Muscle of back (tissue), 11 donors: Measurements from ENCODE around the gene JADE3. TPM values are rescaled to one million over a fixed set of nuclear protein-coding genes. Genes with fewer than 3 reads are reported as not detected.
"Not testable (repeated sequence)": the region's sequence is repeated elsewhere in the genome, so short reads cannot be mapped to it uniquely, and the experiment has no call there.

Source experiments
- DNase-seq, 3 donors: peaks; one replicate each; pipeline versions ENCODE4 v3.0.0 to v3.0.0-alpha.2; 2013
- polyA plus RNA-seq, 10 donors: library from polyadenylated mRNA; unstranded; fragments of 120-200 nt; gene quantifications; one replicate each; pipeline ENCODE4 v1.2.1, GENCODE V29; 2013; ENCODE audit not compliant: insufficient read length in 10 of 10

Gene JADE3
- polyA plus RNA-seq, 10 donors, result 4.1 to 6.0 (median 5.0) TPM

GRCh38 chrX:46929439-46930261 is 17.4 kb downstream of the JADE3 start:
- DNase-seq, result no peak

GRCh38 chrX:46935295-46935694 is 23.1 kb downstream of the JADE3 start:
- DNase-seq, result no peak

GRCh38 chrX:46938589-46938988 is 26.4 kb downstream of the JADE3 start:
- no peak for DNase-seq

- DNase-seq, result no peak
These were observed 29.1 kb downstream of the JADE3 start for GRCh38 chrX:46941341-46941740.

GRCh38 chrX:46953137-46953527 is 40.9 kb downstream of the JADE3 start:
- no peak for DNase-seq

- peak in 1 of 3 donors; percentile 9 for DNase-seq
These were observed 41.4 kb downstream of the JADE3 start for GRCh38 chrX:46953597-46953996.

GRCh38 chrX:46954716-46955115 is 42.5 kb downstream of the JADE3 start:
- no peak for DNase-seq

- DNase-seq, result not testable (repeated sequence)
These were observed 44.4 kb downstream of the JADE3 start for GRCh38 chrX:46956589-46956988.

- DNase-seq, result peak in 2 of 3 donors; percentile 13 to 22
These were observed 45.1 kb downstream of the JADE3 start for GRCh38 chrX:46957297-46957696.

- no peak for DNase-seq
These were observed 46.9 kb downstream of the JADE3 start for GRCh38 chrX:46959101-46959500.

- DNase-seq, result no peak
These were observed 47.9 kb downstream of the JADE3 start for GRCh38 chrX:46959985-46960700.

GRCh38 chrX:46961097-46961496 is 48.9 kb downstream of the JADE3 start:
- DNase-seq, result no peak

GRCh38 chrX:46961574-46962283 is 49.5 kb downstream of the JADE3 start:
- DNase-seq, result no peak

GRCh38 chrX:46965125-46965758 is 53.0 kb downstream of the JADE3 start:
- DNase-seq, result no peak

- no peak for DNase-seq
These were observed 55.3 kb downstream of the JADE3 start for GRCh38 chrX:46967547-46967946.

- DNase-seq, result not testable (repeated sequence)
These were observed 64.8 kb downstream of the JADE3 start for GRCh38 chrX:46977046-46977445.

- DNase-seq, result peak; percentile 17 to 27 (median 21)
These were observed 66.4 kb downstream of the JADE3 start for GRCh38 chrX:46978341-46979291.

- no peak for DNase-seq
These were observed 72.5 kb downstream of the JADE3 start for GRCh38 chrX:46984705-46985104.

- DNase-seq, result no peak
These were observed 77.3 kb downstream of the JADE3 start for GRCh38 chrX:46989548-46989947.

GRCh38 chrX:46991664-46992063 is 79.4 kb downstream of the JADE3 start:
- no peak for DNase-seq

- no peak for DNase-seq
These were observed 79.8 kb downstream of the JADE3 start for GRCh38 chrX:46992070-46992469.
